GM19035 (cell line): ENCODE data around the gene NFKBIB.
"Not testable (repeated sequence)": the region's sequence is repeated elsewhere in the genome, so short reads cannot be mapped to it uniquely, and the experiment has no call there.

Experiments used
- ATAC-seq: cut with Tn5 transposase; IDR thresholded peaks from one replicate; pipeline ENCODE4 v1.9.1; 2021; ENCODE audit not compliant: unreplicated experiment

Gene NFKBIB

GRCh38 chr19:38873400-38873799 lies 26.4 kb upstream of the NFKBIB start:
- not testable (repeated sequence) for ATAC-seq

- ATAC-seq, result no peak
Measured at GRCh38 chr19:38875656-38876395, 23.9 kb upstream of the NFKBIB start.

- ATAC-seq, result no peak
Measured at GRCh38 chr19:38877781-38878574, 21.8 kb upstream of the NFKBIB start, which contains the start of gene RINL. TSS of gene RINL (minus strand) at chr19:38878275. CDS start at chr19:38876742, 1,533 bp downstream.

- no peak for ATAC-seq
Measured at GRCh38 chr19:38878575-38879399, 21.0 kb upstream of the NFKBIB start.

GRCh38 chr19:38879400-38879751 lies 20.4 kb upstream of the NFKBIB start:
- ATAC-seq, result no peak

- ATAC-seq, result no peak
Measured at GRCh38 chr19:38880076-38880881, 19.5 kb upstream of the NFKBIB start.

- ATAC-seq, result no peak
Measured at GRCh38 chr19:38880882-38881609, 18.7 kb upstream of the NFKBIB start.

GRCh38 chr19:38883286-38883685 lies 16.5 kb upstream of the NFKBIB start:
- ATAC-seq, result no peak

- ATAC-seq, result not testable (repeated sequence)
Measured at GRCh38 chr19:38884691-38885090, 15.1 kb upstream of the NFKBIB start.

- no peak for ATAC-seq
Measured at GRCh38 chr19:38888876-38889275, 10.9 kb upstream of the NFKBIB start.

GRCh38 chr19:38889803-38890202 lies 10.0 kb upstream of the NFKBIB start:
- ATAC-seq, result no peak

GRCh38 chr19:38890686-38891085 lies 9.1 kb upstream of the NFKBIB start:
- no peak for ATAC-seq

- ATAC-seq, result no peak
Measured at GRCh38 chr19:38891771-38892170, 8.0 kb upstream of the NFKBIB start.

GRCh38 chr19:38892841-38893240 lies 6.9 kb upstream of the NFKBIB start:
- no peak for ATAC-seq

- no peak for ATAC-seq
Measured at GRCh38 chr19:38893341-38893771, 6.4 kb upstream of the NFKBIB start.

- ATAC-seq, result no peak
Measured at GRCh38 chr19:38894968-38895367, 4.8 kb upstream of the NFKBIB start.

- no peak for ATAC-seq
Measured at GRCh38 chr19:38898788-38899446, 852 bp upstream of the NFKBIB start.

- ATAC-seq, result no peak
Measured at GRCh38 chr19:38900202-38900629, 447 bp downstream of the NFKBIB start.

- ATAC-seq, result no peak
Measured at GRCh38 chr19:38900743-38901190, 998 bp downstream of the NFKBIB start.
